GM21786 (cell line): ENCODE data around the gene SLC6A3.
A peak's percentile ranks its signal among the peaks of the same experiment; 100 is the strongest.
"Not testable (repeated sequence)": the region's sequence is repeated elsewhere in the genome, so short reads cannot be mapped to it uniquely, and the experiment has no call there.

Experiments used
- ATAC-seq: cut with Tn5 transposase; IDR thresholded peaks from one replicate; pipeline ENCODE4 v1.9.1; 2021; ENCODE audit not compliant: unreplicated experiment

SLC6A3 gene

DNA sequence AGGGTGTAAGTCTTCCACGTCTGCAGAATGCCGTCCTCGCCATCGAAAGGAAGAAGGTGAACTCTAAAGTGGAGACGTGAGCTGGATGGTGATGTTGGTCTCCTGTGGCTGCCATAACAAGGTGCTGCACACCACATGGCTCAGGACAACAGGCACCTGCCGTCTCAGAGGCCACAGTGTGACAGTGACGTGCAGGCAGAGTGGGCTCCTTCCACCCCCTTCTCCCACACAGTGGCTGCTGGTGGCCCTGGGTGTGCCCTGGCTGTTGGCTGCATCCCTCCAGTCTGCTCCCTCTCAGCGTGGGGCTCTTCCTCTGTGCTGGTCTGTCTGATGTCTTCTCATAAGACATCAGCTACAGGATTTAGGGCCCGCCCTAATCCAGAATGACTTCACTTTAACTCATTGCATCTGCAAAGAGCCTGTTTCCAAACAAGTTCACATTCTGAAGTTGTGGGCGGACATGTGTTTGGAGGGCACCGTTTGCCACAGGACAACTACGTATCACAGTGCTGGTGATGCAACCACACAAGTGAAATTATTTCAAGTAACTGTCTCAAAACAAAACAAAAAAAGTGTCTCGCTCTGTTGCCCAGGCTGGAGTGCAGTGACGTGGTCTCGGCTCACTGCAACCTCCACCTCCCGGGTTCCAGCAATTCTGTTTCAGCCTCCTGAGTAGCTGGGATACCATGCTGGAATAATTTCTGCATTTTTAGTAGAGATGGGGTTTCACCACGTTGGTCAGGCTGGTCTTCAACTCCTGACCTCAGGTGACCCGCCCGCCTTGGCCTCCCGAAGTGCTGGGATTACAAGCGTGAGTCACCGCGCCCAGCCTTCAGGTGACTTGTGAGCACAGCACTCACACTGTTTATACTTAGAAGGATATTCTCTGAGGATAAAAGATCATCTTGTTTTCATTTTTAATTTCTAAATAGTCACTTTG lies 69.1 kb downstream of the SLC6A3 start:
- no peak for ATAC-seq

DNA sequence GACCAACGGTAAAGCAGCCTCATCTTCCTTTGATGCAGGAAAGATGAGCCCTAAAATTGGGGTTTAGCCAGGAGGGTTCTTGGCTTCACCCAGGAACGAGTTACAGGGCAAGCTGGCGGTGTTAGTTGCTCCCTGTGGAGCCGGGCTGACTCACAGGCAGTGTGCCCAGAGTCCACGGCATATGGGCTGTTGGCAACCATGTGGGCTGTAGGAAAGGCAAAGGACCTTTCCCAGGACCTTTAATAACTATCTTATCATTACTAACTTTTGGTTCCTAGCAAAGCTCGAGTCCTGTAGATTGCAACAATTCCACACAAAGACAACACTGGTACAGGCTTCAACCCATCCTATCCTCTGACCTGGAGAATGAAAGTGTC lies 70.6 kb downstream of the SLC6A3 start:
- ATAC-seq: no peak

DNA sequence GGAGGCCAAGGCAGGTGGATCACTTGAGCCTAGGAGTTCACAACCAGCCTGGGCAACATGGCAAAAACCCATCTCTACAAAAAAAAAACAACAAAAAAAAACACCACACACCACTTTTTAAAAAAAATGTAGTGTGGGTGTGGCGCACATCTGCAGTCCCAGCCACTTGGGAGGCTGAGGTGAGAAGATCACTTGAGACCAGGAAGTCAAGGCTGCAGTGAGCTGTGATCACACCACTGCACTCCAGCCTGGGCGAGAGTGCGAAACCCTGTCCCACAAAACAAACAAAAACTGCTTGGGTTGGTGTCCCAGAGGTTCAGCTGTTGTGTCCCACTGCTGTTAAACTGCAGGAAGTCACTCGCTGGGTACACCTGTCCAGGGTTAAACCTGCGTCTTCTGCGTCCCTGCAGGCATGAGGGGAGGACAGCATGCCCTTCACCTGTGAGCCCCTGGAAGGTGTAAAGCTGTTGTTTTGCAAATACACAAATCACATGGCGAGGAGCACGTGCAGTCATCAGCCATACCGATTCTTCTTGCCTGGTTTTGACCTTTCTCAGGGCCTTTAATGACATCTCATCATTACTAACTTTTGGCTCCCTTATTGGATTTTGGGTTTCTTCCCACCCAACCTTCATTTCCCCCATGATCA lies 71.1 kb downstream of the SLC6A3 start:
- no peak for ATAC-seq

DNA sequence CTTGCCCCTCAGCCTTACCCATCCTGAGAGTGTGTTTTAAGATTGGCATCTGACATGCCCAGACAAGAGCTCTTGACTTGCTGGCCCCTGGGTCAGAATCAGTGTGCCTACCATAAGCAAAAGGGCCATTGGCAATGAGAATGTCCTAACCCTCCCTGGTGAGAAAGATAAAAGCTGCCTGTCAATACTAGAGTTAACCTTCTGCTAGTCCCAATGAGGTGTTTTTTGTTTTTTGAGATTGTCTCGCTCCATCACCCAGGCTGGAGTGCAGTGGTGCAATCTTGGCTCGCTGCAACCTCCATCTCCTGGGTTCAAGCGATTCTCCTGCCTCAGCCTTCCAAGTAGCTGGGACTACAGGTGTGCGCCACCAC lies 73.3 kb downstream of the SLC6A3 start:
- ATAC-seq: not testable (repeated sequence)

DNA sequence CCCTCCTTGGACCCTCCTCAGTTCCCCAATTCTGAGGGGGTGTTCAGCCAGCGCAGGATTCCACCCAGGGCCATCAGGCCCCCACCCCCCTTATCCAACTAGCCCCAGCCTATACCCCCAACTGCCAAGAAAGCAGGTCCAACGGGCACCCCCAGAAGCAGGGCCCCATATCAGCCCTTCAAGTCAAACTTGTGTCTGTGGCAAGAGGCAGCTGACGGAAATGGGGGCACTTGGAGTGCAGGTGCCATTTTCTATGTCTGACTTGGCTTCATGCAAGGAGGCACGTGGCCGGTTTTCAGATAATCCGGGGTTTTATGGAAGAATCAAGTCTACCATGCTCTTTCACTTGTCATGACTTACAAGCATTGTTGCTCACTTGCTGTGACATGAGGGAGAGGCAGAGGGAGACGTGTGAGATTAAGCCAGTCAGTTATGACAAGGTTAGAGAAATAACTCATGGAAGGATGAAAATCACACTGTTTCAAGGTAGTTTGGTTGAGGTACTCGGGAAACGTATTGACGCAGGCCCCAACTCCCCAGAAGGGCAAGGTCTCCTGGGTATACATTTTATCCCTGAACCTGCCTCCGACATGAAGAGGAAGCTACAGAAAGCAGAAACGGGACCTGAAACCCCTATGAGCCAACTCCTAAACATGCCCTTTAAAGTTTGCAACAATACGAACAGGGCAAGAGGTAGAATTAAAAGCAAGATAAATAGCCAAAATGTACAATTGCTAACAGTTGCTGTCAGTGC lies 73.8 kb downstream of the SLC6A3 start:
- no peak for ATAC-seq

DNA sequence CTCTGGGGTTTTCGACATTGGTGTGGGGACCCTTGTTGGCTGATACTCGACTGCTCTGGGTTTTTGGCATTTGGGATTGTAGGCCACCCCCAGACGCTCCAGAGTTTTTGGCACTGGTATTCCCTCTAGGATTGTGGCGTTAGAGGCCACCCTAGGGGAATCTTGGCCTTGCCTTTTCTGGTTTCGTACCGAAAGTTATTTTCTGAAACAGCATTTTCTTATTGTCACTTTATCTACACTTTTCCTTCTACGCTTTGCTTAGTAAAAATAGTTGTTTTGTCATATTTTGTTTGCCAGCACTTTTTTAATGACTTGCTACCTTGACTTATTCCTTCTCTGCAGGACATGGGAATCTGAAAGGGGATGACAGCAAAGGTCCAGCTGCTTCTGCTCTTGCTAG lies 75.2 kb downstream of the SLC6A3 start:
- ATAC-seq: no peak

DNA sequence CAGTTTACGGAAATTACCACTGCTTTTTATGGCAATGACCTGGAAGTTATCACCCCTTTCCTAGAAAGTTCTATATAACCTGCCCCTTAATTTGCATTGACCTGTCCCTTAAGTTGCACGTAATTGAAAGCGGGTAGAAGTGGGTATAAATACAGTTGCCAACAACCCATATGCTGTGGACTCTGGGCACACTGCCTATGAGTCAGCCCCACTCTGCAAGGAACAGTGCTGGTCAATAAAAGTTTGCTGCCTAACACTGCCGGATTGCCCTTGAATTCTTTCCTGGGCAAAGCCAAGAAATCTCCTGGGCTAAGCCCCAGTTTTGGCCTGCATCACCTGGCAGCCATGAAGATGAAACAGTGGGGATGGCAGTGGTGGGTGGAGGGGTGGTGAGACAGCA lies 76.5 kb downstream of the SLC6A3 start:
- no peak for ATAC-seq

DNA sequence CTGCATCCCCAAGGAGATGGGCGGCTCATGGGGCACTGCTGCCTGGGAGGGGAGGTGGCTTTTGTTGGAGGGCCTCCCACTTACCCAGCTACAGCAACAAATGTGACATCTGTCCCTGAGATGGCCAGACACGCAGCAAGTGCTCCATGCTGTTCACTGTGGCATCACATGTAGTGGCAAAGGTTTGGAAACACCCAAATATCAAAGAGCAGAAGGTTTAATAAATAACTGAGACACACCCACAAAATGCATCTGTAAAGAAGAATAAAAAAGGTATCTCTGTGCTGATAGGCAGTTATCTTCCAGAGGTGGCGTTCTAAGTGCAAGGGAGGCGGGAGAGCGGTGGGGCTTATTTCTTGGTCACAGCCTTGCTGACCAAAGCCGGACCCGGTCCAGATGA lies 77.0 kb downstream of the SLC6A3 start:
- no peak for ATAC-seq

DNA sequence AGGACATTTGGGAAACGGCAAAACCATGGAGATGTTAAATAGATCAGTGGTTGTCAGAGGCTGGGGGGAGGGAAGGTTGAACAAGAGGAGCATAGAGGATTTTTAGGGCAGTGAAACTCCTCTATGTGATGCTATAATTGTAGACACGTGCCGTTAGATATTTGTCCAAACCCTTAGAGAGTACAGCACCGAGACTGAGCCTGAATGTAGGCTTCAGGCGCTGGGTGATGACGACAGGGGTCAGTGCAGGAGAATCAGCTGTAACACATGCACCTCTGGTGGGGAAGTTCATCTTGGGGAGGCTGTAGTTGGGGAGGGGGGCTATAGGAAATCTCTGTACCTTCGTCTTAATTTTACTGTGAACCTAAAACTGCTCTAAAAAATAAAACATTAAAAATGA lies 78.1 kb downstream of the SLC6A3 start:
- no peak for ATAC-seq

DNA sequence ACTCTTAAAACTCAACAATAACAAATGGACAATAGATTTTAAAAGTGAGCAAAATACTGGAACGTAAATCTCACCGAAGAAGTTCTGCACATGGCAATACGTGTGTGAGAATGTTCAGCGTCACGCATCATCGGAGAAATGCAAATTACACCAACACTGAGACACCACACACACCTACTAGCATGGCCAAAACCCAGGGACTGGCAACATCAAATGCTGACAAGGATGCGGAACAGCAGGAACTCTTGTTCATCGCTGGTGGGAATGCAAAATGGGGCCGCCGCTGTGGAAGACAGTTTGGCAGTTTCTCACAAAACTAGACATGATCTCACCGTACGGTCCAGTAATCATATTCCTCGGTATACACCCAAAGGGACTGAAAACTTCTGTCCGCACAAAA lies 78.7 kb downstream of the SLC6A3 start:
- ATAC-seq: peak; percentile 78

DNA sequence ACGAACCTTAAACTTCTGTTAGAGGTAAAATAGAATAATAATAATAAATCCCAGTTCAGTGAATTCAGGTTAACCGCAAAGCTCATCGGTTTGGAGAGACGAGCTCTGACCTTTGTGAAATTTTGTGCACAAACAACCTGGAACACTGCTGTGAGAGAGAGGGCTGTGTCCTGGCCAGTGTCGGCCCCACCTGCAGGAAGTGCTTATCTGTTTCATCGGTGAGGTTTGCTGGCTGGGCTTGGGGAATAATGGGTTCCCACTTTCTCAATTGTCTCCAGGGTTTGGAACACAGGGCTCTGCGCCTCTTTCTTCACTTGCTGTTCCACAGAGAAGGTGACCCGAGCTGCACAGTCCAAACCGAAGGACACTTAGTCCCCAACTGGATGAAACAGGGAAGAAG lies 81.0 kb downstream of the SLC6A3 start:
- no peak for ATAC-seq

DNA sequence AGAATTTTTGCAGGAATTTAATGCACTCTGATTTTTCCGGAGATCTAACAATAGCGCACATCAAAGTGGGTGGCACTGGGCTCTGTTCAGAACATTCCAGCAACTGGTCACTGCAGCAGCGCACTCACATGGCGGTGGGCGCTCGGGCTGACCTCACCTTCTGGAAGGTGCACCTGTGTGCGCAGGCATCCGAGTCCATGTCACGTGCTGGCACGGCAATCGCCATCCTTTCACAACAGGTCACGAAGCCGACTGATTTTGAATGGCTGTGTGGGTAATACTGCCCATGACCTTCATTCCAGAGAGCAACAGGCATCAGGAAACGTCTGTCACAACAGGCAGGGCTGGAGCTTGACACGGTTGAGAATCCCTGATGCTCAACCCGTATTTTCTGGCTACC lies 81.7 kb downstream of the SLC6A3 start:
- no peak for ATAC-seq

DNA sequence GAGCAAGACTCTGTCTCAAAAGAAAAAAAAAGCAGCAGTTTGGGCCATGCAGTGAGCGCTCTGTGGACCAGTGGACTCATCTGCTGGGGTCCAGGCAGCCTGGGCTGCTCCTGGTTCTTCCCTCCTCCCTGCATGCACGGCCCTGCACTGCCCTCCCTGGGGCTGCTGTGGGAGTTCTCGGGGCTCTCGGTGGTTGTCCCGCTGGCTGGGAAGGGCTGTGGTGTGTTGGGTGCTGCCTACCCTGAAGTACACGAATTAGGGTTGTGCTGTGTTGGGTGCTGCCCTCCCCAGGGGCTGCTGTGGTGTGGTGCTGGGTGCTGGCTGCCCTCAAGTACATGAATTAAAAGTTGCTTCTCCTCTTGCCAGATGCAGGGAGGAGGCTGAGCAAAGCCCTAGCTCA lies 82.1 kb downstream of the SLC6A3 start:
- ATAC-seq: no peak

DNA sequence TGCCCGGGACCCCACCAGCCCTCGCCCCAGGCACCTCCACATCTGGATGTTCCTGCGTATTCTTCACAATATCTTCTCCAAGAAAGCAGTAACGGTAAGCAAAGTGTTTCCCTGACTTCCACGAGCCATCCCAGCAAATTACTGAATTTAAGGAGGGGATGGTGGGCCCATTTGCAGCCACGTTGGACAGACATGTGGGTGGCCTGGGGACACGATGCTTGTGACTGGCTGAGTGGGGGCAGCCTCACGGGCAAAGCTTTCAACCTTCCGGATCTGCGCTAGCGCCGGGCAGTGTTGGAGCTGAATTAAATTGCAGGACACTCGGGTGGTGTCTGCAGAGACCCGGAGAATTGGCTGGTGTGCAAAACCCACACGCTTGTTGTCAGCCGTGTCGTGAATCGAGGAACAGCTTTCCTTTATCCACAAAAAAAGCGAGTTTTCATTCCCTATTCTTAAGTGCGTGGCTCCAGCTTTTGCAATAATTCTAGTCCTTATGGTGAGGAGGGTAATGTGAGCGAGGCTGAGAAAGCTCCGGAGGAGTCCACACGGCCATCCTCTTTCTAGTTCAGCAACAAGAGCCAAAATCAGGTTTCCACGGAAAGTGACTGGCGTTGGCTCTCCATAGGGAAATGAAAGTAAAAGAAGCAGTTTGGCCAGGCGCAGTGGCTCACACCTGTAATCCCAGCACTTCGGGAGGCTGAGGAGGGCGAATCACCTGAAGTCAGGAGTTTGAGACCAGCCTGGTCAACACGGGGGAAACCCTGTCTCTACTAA lies 82.8 kb downstream of the SLC6A3 start:
- ATAC-seq: no peak

DNA sequence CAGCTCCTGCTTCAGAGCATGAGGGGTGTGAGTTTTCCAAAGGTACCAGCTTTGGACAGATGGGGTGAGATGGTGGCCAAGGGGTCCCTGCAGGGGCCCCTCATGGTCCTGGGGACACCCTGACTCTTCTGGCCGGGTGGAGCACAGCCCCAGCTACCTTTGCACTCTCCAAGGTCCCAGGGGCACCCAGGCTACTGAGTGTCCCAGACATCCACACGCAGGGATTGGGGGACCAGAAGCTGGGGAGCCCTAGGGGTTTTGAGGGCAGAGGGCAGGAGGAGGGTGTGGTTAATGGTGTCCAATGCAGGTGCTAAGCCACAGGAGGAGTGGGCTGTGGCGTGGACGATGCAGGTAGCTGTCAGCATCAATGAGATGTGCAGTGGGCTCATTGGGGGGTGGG lies 84.4 kb downstream of the SLC6A3 start:
- no peak for ATAC-seq

DNA sequence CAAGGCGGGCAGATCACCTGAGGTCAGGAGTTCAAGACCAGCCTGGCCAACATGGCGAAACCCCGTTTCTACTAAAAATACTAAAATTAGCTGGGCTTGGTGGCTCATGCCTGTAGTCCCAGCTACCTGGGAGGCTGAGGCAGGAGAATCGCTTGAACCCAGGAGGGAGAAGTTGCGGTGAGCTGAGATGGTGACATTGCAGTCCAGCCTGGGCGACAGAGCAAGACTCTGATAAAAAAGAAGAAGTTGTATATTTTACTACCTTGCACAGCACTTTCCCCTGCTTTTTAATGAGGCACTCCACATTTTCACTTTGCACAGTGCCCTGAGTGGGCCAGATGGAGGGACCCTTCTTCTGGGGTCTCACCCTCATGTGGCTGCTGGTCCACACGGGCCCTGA lies 84.9 kb downstream of the SLC6A3 start:
- ATAC-seq: not testable (repeated sequence)

DNA sequence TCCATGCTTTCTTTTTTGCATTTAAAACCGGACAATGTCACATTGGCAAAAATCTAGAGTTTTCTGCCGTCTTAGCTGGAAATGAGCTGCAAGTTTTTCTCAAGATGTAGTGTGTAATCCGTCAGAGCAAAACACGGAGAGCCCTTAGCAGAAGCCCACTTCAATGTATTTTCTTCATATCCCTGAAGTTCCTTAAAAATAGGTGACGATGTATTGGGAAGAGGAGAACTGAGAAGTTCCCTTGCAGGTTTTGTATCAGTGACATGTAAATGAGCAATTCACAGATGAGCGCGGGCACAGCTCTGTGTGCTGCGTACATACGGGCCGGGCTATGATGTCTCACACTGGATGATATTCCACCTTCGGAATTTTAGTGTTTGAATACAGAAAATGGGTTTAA lies 85.5 kb downstream of the SLC6A3 start:
- no peak for ATAC-seq

DNA sequence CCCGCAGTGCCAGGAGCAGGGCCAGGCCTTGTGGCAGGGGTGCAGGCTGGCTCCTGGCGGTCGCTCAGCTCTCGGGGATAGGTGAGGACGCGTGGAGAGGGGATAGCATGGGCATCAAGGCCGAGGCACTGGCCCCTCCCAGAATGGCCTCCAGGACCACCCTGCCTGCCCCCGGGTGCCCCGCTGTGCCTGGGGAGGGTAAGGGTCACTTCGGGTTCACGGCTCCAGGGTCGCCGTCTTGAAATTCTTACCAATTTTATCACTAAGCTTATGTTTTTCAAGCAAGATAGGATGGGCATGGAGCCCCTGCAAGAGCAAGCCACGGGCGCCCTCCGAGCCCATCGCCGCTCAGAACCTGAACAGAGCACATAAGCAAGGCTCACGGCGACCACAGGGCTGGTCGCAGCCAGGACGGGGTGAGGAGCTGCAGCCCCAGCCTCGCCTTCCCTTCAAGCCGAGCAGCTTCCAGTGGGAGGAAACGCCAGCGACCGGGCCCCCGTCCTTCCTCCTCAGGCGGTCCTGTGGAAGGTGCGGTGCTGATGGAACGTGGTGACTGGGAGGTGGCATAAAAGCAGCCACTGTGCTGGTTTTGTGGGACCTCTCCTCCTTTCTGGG lies 86.1 kb downstream of the SLC6A3 start:
- ATAC-seq: no peak

DNA sequence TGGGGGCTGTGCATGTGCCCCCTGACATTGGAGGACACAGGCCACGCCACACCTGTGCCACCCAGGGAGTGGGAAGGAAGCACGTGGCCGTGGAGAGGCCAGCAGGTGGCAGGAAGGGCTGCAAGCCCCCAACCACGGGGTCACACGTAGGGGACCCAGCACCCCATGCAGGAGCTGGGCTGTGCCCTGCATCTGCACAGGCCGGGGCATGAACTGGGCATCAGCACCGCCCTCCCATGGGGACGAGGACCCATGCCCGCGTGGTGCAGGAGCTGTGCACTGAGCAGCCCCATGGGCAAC lies 86.6 kb downstream of the SLC6A3 start:
- ATAC-seq: no peak

DNA sequence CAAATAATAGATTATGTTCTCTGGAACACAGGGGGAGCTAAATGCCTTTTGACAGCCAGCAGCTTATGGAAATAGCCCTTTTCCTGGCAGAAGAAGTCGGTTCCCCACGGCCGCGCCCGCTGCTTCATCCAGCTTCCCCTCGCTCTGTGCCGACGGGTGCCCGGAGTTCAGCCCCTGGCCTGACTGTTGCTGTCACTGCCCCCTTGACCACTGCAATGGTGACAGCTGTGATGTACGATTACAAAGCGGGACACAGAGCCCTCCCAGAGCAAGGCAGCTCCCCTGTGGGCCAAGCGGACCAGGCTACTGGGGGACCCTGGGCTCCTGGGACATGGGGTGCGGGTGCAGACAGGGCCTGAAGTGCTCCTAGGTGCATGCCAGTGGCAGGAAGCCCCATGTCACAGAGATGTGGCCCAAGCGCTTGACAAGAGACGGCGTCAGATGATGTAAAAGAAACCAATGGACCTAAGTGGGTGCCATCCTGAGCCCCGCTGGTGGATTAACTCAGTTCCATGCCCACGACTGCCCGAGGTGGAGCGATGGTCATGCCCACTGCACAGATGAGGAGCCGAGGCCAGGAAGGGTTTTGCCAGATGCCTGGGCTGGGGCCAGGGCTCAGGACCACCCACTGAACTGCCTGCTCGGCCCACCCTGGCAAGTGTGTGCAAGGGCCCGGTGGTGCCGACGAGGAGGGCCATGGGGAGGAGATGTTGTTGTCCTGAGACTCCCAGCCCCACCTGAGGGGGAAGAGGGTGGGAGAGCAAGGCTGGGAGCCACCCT lies 87.1 kb downstream of the SLC6A3 start:
- no peak for ATAC-seq
